Measurements from ENCODE around the gene FERMT1.

- no peak for TF ChIP-seq CTCF (conservative IDR thresholded peaks at IDR 0.05)
- TF ChIP-seq ZFX (IDR thresholded peaks at IDR 0.05): no peak
These were observed 74.4 kb downstream of the FERMT1 start for GRCh38 chr20:6048391-6048790.

Data from C4-2B (cell line).